Stimulated activated CD4-positive, alpha-beta T cell treated with anti-CD3 and anti-CD28 coated beads, Interleukin-2, amount 100 ng/mL, for 4 hours (primary cell): ENCODE measurements around the gene PYDC1.
A peak's percentile ranks its signal among the peaks of the same experiment; 100 is the strongest.
"Not testable (repeated sequence)": the region's sequence is repeated elsewhere in the genome, so short reads cannot be mapped to it uniquely, and the experiment has no call there.

ENCODE experiments used
- DNase-seq: peaks from one replicate; pipeline ENCODE4 v3.0.0-alpha.2; 2020; ENCODE audit warnings: low read depth

Gene PYDC1

GRCh38 chr16:31216422-31217135, at the start of gene PYDC1:
Gene PYDC1 (minus strand): TSS chr16:31217135. CDS start chr16:31217028, 107 bp downstream.
- DNase-seq: no peak

DNA sequence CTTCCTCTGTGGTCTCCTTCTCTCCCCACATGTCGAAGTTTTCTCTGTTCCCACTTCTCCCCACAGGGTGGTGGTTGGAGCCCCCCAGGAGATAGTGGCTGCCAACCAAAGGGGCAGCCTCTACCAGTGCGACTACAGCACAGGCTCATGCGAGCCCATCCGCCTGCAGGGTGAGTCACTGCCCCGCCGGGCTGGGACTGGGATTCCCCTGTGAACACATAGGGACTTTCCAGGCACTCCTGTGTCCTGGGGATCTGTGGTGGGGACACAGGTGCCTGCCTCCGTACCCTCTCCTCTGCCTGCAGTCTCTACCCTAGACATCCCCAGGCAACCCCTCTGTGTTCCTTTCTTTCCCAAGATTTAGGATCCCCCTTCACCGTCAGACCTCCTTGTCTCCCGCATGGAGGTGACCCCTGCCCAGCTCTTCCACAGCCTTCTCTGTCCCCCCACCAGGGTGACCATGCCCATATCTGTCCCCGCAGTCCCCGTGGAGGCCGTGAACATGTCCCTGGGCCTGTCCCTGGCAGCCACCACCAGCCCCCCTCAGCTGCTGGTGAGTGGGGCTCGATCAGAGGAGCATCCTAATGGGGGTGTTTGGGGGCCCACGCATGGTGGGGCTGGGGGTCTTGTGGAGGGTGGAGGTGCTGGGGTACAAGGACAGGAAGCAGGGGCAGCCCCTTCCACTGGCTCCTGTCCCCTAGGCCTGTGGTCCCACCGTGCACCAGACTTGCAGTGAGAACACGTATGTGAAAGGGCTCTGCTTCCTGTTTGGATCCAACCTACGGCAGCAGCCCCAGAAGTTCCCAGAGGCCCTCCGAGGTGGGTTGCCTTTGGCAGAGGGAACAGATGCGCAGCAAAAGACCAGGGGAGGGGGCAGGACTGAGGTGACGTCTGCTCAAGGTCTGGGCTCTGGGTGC, 48.7 kb upstream of the PYDC1 start:
- DNase-seq: peak; percentile 53

GRCh38 chr16:31262084-31262483, 45.1 kb upstream of the PYDC1 start:
- DNase-seq: no peak

- no peak for DNase-seq
Observed at GRCh38 chr16:31260136-31260931, 43.4 kb upstream of the PYDC1 start.

- DNase-seq: no peak
Observed at GRCh38 chr16:31258366-31258765, 41.4 kb upstream of the PYDC1 start.

DNA sequence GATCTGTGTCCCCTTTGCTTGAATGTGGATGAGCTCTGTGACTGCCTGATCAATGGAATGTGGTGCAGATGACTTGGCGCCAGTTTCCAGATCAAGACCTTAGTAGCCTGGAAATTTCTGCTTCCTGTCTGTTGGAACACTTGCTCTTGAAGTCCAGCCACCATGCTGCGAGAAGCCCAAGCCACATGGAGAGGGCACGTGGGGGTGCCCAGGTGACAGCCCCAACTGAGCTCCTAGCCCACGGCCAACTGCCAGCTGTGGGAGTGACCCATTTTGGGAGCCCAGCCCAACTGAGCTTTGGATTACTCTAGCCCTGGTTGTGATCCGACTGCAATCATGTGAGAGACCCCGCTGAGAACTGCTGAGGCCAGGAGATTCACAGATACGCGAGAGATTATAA, 39.5 kb upstream of the PYDC1 start:
- DNase-seq: no peak

- DNase-seq: peak; percentile 24
Observed at GRCh38 chr16:31253642-31254045, 36.7 kb upstream of the PYDC1 start.

DNA sequence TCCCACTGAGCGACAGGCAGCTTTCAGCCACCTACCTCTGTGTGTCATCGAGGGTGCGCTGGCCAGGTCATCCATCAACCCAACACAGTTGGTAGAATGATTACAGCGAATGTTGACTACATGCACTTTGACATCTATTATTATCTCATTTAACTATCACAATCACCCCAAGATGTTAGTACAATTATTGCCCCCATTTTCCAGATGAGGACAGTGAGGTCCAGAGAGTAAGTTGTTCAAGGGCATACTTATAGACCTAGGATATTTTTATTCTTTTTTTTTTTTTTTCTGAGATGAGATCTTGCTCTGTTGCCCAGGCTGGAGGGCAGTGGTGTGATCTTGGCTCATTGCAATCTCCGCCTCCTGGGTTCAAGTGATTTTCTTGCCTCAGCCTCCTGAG, 34.5 kb upstream of the PYDC1 start:
- no peak for DNase-seq

GRCh38 chr16:31250782-31251384, 33.9 kb upstream of the PYDC1 start:
- DNase-seq: no peak

DNA sequence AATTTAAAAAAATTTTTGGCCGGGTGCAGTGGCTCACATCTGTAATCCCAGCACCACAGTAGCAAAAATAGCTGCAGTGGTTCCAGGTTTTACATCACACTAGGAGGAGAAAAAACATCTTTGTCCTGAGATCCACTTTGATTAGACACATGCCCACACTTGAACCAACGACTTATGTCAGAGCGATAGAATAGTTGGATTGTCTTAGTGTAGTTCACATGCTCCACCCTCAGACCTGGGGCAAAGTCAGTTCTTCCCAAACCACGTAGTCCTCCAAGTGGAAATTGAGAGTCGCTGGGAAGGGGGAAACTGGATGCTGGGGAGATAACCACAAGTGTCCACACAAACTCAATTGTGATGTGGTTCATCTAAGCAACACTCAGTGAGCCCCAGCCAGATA, 31.4 kb upstream of the PYDC1 start:
- DNase-seq: no peak

- no peak for DNase-seq
Observed at GRCh38 chr16:31246296-31246695, 29.4 kb upstream of the PYDC1 start.

GRCh38 chr16:31245598-31245997, 28.7 kb upstream of the PYDC1 start:
- not testable (repeated sequence) for DNase-seq

DNA sequence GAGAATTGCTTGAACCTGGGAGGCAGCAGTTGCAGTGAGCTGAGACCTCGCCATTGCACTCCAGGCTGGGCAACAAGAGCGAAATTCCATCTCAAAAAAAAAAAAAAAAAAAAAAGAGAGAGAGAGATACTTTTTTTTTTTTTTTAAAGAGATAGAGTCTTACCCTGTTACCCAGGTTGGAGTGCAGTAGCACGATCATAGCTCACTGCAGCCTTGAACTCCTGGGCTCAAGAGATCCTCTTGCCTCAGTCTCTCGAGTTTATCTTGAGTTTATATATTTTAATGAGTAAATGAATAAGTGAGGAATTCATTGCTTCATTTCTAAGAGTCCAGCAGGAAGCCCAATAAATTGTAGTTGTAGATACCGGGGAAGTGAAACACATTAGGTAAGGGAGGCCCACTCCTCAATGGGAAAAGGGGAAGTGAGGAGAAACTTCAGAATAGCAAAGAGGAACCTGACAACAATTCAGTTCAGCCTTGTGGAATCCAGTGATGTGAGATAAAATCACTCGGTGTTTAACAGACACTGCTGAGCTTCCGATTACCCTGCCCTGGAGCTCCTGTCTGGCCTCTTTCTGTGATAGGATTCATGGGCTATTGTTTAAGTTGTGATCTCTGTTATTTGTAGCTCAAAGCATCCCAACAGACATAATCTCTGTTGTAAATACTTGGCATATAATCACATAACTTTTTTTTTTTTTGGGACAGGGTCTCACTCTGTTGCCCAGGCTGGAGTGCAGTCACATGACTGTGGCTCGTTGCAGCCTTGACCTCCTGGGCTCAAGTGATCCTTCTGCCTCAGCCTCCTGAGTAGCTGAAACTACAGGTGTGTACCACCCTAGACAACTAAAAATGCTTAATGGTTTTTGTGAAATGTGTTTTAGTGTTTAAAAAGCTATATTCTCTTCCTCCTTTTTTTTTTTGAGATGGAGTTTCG, 27.1 kb upstream of the PYDC1 start:
- no peak for DNase-seq

- DNase-seq: no peak
Observed at GRCh38 chr16:31242206-31242605, 25.3 kb upstream of the PYDC1 start.

- no peak for DNase-seq
Observed at GRCh38 chr16:31238041-31238440, 21.1 kb upstream of the PYDC1 start.

- no peak for DNase-seq
Observed at GRCh38 chr16:31229501-31229900, 12.6 kb upstream of the PYDC1 start.

DNA sequence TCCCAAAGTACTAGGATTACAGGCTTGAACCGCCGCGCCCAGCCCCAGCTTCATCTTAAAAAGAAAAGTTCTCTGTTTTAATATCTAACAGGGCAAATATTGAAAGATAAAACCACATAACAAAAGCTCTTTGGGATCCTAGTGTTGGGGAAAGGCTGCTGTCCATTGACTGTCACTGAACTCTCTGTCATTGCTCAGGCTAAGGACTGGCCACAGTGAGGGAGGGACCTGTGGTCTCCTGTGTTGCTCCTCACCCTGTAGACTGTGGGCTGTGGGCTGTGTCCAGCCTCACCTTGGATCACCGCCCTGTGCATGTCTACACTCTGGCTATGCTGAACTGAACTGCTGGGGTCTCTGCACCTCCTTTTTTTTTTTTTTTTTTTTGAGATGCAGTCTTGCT, 11.3 kb upstream of the PYDC1 start:
- no peak for DNase-seq

- DNase-seq: no peak
Observed at GRCh38 chr16:31225193-31225592, 8.3 kb upstream of the PYDC1 start.

DNA sequence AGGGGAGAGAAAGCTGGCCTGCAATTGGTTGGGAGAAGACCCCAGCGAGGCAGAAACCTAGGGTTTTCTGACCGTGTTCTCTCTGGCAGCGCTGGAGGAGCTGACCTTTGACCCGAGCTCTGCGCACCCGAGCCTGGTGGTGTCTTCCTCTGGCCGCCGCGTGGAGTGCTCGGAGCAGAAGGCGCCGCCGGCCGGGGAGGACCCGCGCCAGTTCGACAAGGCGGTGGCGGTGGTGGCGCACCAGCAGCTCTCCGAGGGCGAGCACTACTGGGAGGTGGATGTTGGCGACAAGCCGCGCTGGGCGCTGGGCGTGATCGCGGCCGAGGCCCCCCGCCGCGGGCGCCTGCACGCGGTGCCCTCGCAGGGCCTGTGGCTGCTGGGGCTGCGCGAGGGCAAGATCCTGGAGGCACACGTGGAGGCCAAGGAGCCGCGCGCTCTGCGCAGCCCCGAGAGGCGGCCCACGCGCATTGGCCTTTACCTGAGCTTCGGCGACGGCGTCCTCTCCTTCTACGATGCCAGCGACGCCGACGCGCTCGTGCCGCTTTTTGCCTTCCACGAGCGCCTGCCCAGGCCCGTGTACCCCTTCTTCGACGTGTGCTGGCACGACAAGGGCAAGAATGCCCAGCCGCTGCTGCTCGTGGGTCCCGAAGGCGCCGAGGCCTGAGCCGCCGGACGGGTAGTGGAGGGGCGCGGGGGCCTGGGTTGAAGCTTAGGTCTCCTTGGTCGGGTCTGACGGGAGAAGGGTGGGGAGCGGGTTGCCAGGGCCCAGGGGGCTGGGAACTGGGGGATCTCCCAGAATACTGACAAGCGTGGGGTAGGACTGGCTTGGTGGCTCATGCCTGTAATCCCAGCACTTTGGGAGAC, 7.4 kb upstream of the PYDC1 start:
- no peak for DNase-seq

- DNase-seq: no peak
Observed at GRCh38 chr16:31223044-31223443, 6.1 kb upstream of the PYDC1 start.
